ENCODE results near the gene MVD. TPM values are rescaled to one million over a fixed set of nuclear protein-coding genes. Genes with fewer than 3 reads are reported as not detected.

The MVD gene
- total RNA-seq, 1 donor from 2014 or later, result 48.8 TPM

DNA sequence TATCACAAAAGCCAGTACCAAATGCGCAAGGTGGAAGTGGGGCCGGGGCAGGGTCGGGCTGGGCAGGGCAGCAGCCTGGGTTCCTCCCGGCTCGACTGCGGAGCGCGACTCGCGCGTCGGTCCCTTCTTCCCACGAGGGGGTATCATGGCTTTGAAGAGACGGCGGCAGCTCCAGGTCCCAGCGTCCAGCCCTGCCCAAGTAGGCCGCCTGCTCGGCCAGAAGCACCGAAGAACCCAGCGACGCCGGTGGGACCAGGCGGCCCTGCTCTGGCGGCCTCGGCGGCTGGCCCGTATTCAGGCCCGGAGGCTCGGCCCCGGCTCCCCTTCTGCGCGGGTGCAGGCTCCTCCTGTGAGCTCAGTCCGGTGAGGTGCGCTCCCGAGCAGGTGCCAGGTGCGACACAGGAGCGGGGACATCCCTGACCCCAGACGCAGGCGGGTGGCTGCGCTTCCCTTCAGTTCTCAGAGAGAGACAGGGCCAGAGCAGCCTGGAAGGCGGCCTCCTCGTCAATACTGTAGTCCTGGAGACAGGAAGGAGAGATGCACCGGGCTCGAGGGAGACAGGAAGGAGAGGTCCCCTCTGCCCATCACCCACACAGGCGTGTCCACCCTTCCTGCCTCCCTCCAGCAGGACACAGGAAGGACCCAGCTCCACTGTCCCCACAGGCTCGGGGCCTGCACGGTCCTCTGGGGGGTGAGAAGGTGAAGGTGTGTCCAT, 34.4 kb upstream of the MVD start:
- no peak for DNase-seq

DNA sequence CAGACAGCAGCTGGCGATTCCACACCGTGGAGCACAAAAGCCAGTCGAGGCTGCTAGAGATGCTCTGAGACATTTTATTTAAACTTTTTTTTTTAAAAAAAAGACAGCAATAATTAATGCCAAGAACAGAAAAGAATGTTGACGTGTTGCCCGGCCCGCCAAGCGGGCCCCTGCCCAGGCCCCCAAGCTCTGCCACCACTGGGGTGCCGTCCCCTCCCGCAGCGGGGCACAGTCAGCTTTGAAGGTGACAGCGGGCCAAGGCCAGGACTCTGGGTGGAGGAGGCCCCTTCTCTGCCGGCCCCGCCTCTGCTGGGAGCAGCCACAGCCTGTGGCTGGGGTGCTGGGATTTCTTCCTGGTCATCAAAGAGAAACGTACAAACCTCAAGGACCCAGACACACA, 33.5 kb upstream of the MVD start:
- DNase-seq, result no peak

DNA sequence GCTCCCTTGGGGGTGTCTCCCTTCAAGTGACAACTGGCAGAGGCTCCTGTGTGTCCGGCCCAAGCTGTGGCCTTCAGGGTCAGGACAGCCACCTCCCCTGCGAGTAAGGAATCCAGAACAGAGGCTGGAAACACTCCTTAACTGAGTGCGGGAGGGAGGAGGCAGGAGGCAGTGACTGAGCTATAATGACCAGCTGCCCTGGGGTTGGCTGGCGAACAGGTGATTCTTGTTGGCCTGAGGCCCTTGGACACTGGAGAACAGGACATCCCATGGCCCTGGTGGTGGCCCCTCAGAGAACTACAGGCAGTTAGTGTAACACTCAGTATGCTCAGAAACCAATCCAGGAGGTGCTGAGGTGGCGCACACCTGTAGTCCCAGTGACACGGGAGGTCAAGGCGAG, 32.9 kb upstream of the MVD start:
- no peak for DNase-seq

DNA sequence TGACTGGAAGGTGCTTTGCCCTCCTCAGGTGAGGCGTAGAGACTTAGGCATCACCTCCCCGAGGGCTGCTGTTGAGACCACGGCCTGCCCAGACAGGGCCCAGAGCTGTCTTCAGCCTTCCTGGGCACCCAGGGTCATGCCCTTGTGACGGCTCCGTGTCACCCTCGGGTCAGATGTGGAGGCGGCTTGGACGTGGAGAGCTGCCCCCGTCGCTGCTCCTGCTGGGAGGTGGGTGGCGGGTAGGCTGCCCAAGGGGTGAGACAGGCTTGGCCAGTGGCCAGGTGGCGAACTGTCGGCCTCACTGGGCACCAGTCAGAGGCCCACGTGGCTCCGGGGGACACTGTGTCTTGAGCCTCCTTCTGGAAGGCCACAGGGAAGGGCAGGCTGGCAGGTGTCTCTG, 32.3 kb upstream of the MVD start:
- no peak for DNase-seq

DNA sequence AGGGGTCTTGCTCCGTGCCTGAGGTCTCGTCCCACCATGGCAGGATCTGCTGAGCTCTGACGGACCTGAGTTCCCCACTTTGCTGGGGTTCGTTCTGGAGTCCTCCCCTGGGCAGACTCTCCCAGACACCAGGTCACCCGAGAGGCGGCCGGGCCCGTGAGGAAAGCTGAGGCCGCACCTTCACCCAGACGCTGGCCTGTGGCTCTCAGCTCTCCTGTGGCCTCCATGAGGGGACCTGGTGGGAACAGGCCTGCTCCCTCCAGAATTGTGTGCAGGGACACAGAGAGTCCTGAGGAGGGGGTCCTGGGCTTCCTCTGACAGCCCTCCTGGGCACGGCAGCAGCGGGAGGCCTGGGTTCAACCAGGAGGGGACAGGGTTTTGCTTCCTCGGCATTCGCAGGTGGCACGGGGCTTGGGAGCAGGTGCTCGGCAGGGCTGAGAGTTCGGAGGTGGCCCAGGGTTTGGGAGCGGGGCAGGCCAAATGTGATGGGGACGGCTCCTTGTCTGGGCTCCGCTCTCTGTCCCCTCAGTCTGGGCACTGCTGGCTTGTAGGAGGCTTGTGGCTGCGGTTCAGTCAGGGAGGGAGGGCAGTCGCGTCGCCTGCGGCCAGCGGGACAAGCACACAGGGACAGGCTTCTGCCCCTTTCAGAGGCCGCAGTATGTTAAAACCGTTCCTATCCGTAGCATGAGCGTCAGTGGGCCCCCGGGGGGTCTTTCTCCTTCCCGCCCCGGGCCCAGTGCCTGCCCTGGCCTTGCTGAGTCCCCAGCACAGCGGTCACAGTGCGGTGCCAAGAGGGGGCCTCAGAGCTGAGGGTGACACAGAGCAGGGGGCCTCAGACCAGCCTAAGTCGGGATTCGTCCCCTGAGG, 31.6 kb upstream of the MVD start:
- no peak for DNase-seq

DNA sequence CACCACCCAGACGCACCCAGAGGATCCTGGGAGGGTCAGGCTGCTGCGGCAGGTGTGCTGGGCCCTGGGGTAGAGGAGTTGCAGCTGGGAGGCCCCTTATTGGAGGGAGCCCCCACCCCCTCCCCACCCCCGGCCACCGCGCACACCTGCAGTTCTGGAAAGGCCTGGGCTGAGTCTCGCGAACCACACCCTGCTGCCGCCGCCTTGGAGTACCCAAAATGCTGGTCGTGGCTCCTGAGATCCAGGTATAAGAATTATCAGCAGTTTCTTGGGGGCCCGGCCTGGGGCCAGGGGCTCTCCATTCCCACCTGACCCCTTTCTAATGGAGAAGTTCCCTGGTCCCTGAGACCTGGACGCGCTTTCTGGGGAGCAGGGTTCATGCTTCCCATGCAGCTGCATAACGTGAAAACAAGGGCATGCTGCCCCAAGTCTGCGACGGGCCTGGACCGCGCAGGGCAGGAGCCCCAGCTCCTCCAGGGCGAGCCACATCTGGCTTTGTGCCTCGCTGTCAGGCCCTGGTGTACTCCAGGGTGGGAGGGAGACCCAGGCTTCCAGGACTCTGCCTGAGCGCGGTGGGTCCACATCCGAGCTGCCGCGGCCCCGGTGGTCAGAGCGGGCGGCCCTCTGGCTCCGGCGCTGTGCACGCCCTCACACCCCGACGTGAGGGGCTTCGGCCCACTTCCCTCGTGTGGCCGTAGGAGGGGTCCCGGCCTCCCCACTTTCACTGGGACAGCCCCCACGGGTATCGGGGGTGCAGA, 30.7 kb upstream of the MVD start:
- no peak for DNase-seq

DNA sequence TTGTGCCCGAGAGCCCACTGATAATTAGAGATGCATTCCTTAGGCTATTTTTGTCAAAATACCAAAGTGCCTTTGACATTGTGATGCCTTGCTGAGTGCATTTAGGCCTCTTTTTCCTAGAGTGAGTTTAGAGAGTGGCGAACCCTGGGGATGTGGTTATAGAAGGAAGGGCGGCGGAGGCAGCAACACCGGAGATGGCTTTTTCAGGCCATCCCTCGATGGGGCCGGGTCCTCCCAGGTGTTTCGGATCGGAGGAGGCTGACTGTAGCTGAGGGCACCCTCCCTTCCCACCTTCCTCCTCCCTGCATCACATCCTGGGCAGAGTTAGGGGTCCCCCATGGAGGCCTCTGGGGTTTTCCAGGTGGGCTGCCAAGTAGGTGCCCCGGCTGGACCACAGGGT, 30.0 kb upstream of the MVD start:
- no peak for DNase-seq

DNA sequence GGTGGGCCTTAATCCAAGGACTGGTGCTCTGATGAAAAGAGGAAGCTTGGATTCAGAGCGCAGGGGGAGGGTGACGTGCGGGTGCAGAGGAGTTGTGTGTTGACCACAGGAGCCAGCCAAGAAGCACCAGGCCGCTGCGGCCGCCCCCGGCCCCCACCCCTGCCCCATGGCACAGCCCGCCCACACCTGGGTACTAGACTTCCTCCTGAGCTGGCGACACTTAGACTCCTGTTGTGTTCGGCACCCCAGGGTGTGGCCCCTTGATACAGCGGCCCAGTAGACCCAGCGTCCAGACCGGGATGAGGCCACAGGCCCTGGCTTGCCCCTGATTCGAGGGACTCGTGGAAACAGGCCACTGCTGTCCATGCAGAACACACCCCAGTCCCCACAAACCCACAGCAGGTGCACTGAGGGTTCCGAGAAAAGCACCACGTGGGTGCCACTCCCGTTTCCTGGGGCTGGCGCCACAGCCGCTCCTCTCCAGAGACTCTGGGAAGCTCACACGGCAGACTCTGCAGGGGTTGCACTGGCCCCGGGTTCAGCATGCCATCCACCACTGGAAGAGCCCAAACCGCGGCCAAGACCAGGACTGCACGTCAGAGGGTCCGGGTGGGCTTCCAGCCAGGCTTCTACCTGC, 29.2 kb upstream of the MVD start:
- no peak for DNase-seq

DNA sequence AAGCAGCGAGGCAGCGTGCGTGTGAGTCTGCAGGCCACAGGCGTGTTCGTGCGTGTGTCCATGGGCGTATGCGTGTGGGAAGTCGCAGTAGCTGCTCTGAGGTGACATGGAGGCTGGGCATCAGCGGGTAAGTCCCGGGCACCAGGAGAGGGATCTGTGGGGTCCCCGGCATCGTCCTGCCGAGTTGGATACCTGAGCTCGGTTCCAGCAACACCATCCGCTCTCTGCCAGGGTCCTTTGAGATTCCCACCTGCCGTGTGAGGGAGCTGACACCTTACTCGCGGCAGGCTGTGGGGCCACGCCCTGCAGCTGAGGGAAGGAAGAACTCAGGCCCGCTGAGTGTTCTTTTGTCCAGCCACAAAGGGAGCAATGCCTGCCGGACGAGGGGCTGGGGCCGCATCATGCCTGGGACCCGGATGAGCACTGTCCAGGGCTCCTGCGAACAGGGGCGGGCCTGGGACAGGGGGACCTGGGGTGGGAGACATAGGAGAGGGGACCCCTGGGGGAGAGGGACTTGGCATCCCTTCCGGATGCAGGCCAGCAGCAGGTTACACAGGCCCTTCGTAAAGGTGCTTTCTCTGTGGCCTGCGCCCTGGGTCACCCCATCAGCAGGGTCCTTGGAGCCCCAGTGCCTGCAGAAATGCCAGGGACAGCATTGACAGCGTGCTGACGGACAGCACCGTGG, 28.4 kb upstream of the MVD start:
- no peak for DNase-seq

DNA sequence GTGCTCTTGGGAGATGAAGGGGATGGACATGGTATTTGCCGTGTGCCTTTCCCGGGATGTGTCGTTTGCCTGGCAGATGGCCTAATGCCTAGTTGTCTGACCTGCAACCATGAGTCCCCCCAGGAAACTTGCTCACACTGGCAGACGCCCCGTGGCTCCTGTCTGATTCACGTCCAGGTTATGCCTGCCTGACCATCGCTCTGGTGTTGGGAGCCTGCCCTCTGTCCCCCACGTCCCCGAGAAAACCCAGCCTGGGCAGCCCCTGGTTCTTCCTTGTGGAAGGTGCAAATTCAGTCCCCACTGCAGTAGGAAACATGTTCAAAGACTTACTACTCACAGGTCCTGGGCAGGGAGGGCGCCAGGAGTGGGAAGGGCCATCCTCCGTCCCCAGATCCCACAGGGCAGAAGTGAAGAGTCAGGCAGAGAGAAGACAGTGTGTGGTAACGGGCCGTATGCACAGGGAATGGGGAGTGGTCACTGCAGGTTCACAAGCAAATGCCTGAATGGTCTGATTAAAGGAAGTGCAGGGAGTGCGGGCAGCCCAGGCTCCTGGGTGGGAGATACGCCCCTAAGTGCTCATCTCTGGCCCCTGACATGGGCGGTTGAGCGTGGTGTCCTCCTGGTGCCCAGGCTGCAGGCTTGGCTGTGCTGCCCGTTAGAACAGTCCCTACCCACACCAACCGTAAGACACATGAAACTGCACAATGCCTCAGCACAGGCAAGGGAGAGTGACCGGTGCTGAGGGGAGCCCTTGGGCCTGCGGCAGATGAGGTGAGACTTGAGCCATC, 27.6 kb upstream of the MVD start:
- DNase-seq, result no peak

DNA sequence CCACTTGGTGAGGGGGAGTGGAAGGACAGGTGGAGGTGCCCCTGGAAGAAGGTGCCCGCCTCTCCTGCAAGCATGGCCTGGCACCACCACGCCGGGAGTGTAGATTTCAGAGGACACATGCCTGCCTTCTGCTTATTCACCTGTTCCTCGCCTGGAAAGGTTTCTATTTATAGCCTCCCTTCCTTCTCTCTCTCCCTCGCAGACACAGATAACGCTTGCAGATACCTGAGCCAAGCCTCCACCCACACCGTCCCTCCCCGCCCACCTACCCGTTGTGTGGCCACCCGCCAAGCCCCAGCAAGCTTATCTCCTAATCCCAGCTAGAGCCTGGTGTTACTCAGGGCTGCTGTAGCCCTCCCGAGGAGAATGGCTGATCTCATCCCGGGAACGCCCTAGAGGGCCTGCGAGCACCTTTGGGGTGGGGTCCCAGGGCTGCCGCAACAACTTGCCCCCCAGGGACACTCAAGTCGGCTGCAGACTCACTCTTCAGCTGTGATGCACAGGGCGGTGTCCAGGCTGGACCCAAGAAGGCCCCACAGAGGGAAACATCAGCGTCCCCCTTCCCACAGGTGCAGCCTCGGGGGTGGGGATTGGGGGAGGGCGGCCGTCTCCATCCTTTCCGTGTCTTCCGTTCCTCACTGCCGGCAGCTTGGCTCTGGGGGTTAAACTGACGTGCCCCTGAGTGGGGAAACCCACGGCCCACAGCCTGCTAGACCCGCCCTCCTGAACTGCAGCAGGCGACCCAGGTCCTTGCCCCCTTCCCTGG, 25.3 kb upstream of the MVD start:
- peak; percentile 58 for DNase-seq

DNA sequence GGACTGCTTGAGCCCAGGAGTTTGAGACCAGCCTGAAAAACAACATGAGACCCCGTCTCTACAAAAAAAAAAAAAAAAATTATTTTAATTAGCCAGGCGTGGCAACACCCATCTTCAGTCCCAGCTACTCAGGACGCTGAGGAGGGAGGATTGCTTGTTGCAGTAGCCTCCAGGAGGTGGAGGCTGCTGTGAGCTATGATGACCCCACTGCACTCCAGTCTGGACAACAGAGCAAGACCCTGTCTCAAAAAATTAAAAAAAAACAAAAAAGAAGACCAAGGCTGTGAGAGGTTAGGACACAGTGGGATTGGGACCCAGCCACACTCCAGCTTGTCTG, 24.8 kb upstream of the MVD start:
- no peak for DNase-seq

DNA sequence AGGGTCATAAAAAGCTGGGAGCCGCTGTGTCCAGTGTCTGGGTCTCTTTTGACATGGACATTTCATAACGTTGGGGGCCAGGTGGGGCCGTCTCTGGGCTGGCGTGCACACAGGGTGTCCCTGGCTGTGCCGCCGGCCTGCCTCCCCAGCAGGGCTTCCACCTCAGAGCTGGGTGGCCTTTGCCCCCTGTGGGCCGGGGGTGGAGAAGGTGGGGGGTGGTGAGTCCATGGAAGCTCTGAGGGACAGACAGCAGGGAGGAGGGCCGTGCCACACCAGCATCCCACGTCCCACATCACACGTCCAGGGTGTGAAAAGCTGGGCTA, 24.3 kb upstream of the MVD start:
- DNase-seq, result no peak

DNA sequence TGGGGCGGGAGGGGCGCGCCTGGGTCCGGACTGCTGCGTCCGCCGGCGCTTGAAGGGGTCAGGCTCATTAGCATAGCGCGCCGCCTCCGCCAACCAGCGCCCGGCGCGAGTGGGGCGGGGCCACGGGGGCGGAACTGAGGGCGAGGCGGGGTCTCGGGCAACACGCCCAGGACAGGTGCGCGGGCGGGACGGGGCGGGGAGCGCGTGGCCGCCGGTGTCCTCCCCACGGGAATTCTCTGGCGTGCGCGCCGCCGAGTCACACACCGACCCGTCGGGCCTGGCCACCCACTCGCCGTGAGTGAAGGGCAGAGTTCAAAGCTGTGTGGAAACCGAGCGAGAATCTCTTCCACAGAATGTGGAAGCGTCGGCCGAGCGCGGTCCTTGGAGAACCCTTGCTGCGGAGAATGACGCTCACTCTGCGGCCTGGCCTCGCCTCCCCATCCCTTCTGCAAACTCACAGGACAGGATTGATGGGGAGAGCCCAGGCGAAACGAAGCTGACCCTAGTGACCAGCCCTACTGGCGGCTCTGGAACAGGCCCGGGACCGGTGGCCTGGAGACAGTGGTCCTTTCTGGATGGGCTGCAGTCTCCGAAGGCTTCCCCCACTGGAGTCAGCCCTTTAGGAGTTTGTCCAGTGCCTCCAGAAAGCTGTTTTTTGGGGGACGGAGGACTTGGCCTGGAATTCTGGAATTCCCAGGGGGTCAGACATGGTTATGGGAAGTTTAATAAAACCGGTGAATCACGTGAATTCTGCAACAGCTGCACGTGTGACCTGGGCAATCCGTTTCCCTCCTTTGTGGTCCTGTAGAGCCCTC, 23.8 kb upstream of the MVD start, which contains the start of gene SNAI3:
SNAI3 (minus strand) TSS at position 69 of the 815 bp plus-strand sequence. CDS start 101 bp downstream, outside the sequence.
- peak; percentile 42 for DNase-seq

DNA sequence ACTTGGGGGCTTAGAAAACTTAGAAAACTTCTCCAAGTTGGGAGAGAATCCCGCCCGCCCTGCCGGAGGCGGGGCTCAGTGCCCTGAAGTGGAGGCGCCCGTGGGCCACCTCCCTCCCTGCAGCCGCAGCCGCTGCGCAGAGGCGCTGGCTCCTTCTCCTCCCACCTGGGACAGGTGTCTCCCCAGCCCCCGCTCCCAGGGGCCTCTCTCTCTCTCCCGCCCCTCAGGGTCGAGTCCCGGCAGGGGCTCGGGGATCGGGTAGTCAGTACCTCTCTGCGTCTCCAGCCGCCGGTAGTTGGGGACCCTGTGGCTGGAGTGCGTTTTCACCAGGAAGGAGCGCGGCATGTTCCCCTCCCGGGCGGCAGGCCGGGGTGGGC, 23.2 kb upstream of the MVD start:
- DNase-seq, result no peak

DNA sequence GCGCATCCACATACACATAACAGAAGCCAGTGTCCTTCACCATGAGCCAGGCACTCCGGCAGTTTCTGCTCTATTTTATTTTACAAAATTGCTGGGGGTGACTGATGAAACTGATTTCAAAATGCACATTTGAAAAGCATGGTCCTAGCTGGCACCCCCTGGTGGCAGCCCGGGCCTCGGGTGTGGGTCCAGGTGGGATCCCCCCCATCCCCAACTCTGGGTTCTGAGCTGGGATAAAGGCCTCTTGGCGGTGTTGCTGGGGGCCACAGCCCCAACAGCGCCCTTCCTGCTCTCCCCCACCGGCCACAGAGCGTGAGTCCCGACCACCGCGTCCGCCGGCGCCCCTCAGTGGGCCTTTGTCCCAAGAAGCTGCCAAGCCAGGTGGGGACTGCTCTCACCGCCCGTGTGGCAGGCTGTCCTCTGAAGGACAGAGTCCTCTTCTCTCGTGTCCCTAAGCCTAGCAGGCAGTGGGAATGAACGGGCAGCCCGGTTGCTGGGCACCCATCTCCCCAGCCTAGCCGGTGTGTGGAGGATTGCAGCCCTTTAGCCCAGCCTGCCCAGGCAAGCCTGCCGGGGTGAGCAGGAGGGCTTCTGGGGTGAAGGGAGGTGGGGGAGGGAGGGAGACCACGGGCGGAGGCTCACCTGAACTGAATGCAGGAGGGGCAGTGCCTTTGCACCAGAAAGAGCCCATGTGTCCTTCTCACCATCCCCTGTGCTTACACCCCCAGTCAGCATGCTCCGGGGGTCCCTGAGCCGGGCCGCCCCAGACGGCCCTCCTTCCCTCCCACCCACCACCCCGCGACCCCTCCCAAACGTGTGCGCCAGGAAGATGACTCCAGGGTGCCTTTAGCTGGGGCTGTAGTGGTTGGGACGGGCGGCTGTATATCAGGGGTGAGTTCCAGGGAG, 22.5 kb upstream of the MVD start:
- DNase-seq, result peak; percentile 31

DNA sequence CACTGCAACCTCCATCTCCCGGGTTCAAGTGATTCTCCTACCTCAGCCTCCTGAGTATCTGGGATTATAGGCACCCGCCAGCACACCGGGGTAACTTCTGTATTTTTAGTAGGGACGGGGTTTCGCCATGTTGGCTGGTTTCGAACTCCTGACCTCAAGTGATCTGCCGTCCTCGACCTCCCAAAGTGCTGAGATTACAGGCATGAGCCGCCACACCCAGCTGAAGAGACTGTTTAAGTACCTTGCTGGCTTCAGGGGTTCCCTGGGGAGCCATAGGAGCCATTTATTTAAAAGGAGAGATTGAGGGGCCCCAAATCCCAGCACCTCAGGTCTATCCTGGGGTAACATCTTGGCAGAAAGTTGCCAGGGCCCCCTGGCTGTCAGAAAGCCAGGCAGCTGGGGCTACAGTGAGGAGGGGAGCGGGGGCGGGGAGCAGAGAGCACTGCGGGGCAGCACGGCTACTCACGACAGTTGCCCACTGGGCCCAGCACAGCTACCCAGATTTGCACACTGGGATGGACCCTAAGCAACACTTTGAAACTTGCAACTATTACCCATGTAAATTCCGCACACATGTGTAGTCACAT, 21.8 kb upstream of the MVD start:
- DNase-seq, result no peak

All from occipital lobe (tissue), 2 donors.